K562 (cell line): ENCODE results near the gene GBP7. TPM values are rescaled to one million over a fixed set of nuclear protein-coding genes. Genes with fewer than 3 reads are reported as not detected.

Source experiments
- ATAC-seq: fragments of 200-7000 bp; cut with Tn5 transposase; 3 replicates; pipeline ENCODE4 v1.9.1; 2020; ENCODE audit warnings: moderate library complexity
- BruUV-seq: library from RNA; stranded (reverse); fragments of 400-500 nt; replicated peaks from 2 replicates; lab custom pipeline; 2021; lab: Mats Ljungman, UMichigan
- CTCF ChIA-PET: fragments of 300-600 bp; formaldehyde crosslinking; extraction: SDS; loops from one replicate; lab custom pipeline; 2021; ENCODE audit warnings: low intra/inter-chr PET ratio; lab: Yijun Ruan, JAX
- POLR2A ChIA-PET: fragments of 300-600, 350-650 bp; sonication (Branson Sonifier 250); formaldehyde crosslinking; extraction: SDS; loops from one replicate; lab custom pipeline; 2021; ENCODE audit warnings: antibody characterized with exemption, inconsistent platforms; lab: Yijun Ruan, JAX
- DNase-seq, 4 experiments: peaks; one replicate each; pipeline versions ENCODE4 v3.0.0 to v3.0.0-alpha.2; 2011 to 2018; ENCODE audit warnings: low spot score in 3 of 4, mixed read lengths in 3 of 4; ENCODE audit errors: extremely low read depth in 1 of 4
- FAIRE-seq: peaks from 2 replicates; lab custom pipeline; 2011; peaks lifted over from hg19 to GRCh38; lab: Jason Lieb, UNC
- H2AFZ ChIP-seq: 2 replicates; pipeline ENCODE4 v1.6.0; 2011; ENCODE audit warnings: low read depth, low read length, control low read depth, inconsistent platforms
- H3K27ac ChIP-seq: fragments of 200-600 bp; 3 replicates; pipeline ENCODE4 v1.8.0; 2011; ENCODE audit warnings: low read depth, mild to moderate bottlenecking, control low read depth, inconsistent platforms, low read length, moderate library complexity, mixed read lengths; ENCODE audit errors: extremely low read depth
- H3K27me3 ChIP-seq, 2 experiments: fragments of 300-600 bp in 1 of 2; 2 replicates in 1 of 2; 3 replicates in 1 of 2; pipeline versions ENCODE4 v1.6.0 to v1.8.0; 2011; ENCODE audit warnings: inconsistent platforms in 2 of 2, low read length in 2 of 2, mild to moderate bottlenecking in 1 of 2, mixed read lengths in 1 of 2, moderate library complexity in 1 of 2; ENCODE audit not compliant: control insufficient read depth in 2 of 2, insufficient read depth in 2 of 2
- H3K36me3 ChIP-seq: fragments of 300-600 bp; 3 replicates; pipeline ENCODE4 v1.8.0; 2011; ENCODE audit warnings: mild to moderate bottlenecking, low read length, inconsistent platforms; ENCODE audit not compliant: control insufficient read depth, insufficient read depth
- H3K4me1 ChIP-seq, 2 experiments: fragments of 200-600 bp in 1 of 2; replicated peaks in 1 of 2; 2 replicates in 1 of 2; 3 replicates in 1 of 2; pipeline versions ENCODE4 v1.5.1 to v1.8.0; 2011; ENCODE audit warnings: inconsistent platforms in 2 of 2, low read length in 2 of 2, mild to moderate bottlenecking in 1 of 2, mixed read lengths in 1 of 2, moderate library complexity in 1 of 2; ENCODE audit not compliant: control insufficient read depth in 2 of 2, insufficient read depth in 2 of 2
- H3K4me2 ChIP-seq: 2 replicates; pipeline ENCODE4 v1.6.1; 2011; ENCODE audit warnings: low read length, control low read depth, inconsistent platforms, mixed read lengths; ENCODE audit not compliant: insufficient read depth
- H3K4me3 ChIP-seq: fragments of 200-600 bp; sonication (generic), shearing (Covaris generic); 2 replicates; pipeline ENCODE4 v1.5.1; 2016; ENCODE audit warnings: control low read depth, inconsistent platforms
- H3K79me2 ChIP-seq: fragments of 200-600 bp; 3 replicates; pipeline ENCODE4 v1.8.0; 2011; ENCODE audit warnings: low read length, inconsistent platforms; ENCODE audit not compliant: control insufficient read depth, insufficient read depth
- H3K9ac ChIP-seq, 2 experiments: 2 replicates each; pipeline versions ENCODE4 v1.6.0 to v1.6.1; 2011; ENCODE audit warnings: low read depth in 2 of 2, low read length in 2 of 2, control low read depth in 1 of 2, inconsistent platforms in 1 of 2, mild to moderate bottlenecking in 1 of 2, mixed read lengths in 1 of 2; ENCODE audit not compliant: insufficient read depth in 1 of 2
- H3K9me1 ChIP-seq: one replicate; pipeline ENCODE4 v1.6.0; 2011; ENCODE audit warnings: inconsistent platforms, mild to moderate bottlenecking, low read length, moderate library complexity; ENCODE audit not compliant: control insufficient read depth, insufficient read depth
- H3K9me3 ChIP-seq: replicated peaks from 2 replicates; pipeline ENCODE4 v1.5.1; 2011; ENCODE audit warnings: low read depth, low read length, inconsistent platforms; ENCODE audit not compliant: control insufficient read depth, insufficient read depth
- H4K20me1 ChIP-seq: replicated peaks from 2 replicates; pipeline ENCODE4 v1.6.1; 2011; ENCODE audit warnings: low read length, inconsistent platforms, mixed read lengths; ENCODE audit not compliant: control insufficient read depth, insufficient read depth
- CEBPG ChIP-seq, 3 experiments: fragments of 200-800 bp in 1 of 3; sonication (Bioruptor generic) in 1 of 3; sonication (generic) in 1 of 3; formaldehyde crosslinking in 1 of 3; IDR thresholded peaks in 2 of 3; conservative IDR thresholded peaks in 1 of 3; 2 replicates each; pipeline versions ENCODE4 v1.6.1 to v1.8.0; 2016 to 2022; ENCODE audit warnings: missing compliant biosample characterization in 2 of 3, missing genetic modification characterization in 2 of 3, mild to moderate bottlenecking in 1 of 3, missing genetic modification reagents in 1 of 3
- DNMT1 ChIP-seq: fragments of 450-650 bp; IDR thresholded peaks from 2 replicates; pipeline ENCODE4 v1.6.1; 2016; ENCODE audit warnings: antibody characterized with exemption, mild to moderate bottlenecking
- HDAC8 ChIP-seq: fragments of 450-650 bp; IDR thresholded peaks from 2 replicates; pipeline ENCODE4 v1.6.1; 2016; ENCODE audit warnings: mild to moderate bottlenecking, missing genetic modification characterization, moderate library complexity, missing compliant biosample characterization
- HSF4 ChIP-seq: fragments of 250-450 bp; sonication (Bioruptor Pico); IDR thresholded peaks from 2 replicates; pipeline ENCODE4 v2.1.2; 2022; ENCODE audit warnings: mild to moderate bottlenecking, moderate library complexity, borderline replicate concordance
- KDM1A ChIP-seq, 2 experiments: fragments of 450-650 bp; IDR thresholded peaks; 2 replicates each; pipeline ENCODE4 v1.6.1; 2016; ENCODE audit warnings: mild to moderate bottlenecking in 2 of 2
- KLF10 ChIP-seq: fragments of 250-450 bp; sonication (Bioruptor Pico); IDR thresholded peaks from 2 replicates; pipeline ENCODE4 v1.6.1; 2021; ENCODE audit warnings: matching md5 sums
- MTA3 ChIP-seq: fragments of 450-650 bp; formaldehyde crosslinking; IDR thresholded peaks from 2 replicates; pipeline ENCODE4 v1.6.1; 2017; ENCODE audit warnings: mild to moderate bottlenecking, borderline replicate concordance
- NUFIP1 ChIP-seq: fragments of 450-650 bp; IDR thresholded peaks from 2 replicates; pipeline ENCODE4 v1.6.1; 2018; ENCODE audit not compliant: partially characterized antibody
- PHB2 ChIP-seq: fragments of 450-650 bp; IDR thresholded peaks from 2 replicates; pipeline ENCODE4 v1.6.1; 2017; ENCODE audit warnings: low read depth
- POLR3G ChIP-seq: IDR thresholded peaks from 2 replicates; pipeline ENCODE4 v1.6.1; 2011; ENCODE audit not compliant: insufficient read length, insufficient replicate concordance; ENCODE audit errors: extremely low read depth
- SPI1 ChIP-seq: IDR thresholded peaks from 2 replicates; pipeline ENCODE4 v1.6.1; 2011; ENCODE audit warnings: low read depth, low read length, control low read depth, borderline replicate concordance
- TCF7L2 ChIP-seq: fragments of 150-350 bp; IDR thresholded peaks from 2 replicates; pipeline ENCODE4 v1.6.1; 2016; ENCODE audit warnings: low read depth, mild to moderate bottlenecking, low read length, moderate library complexity
- U2AF2 ChIP-seq: fragments of 200-400 bp; formaldehyde crosslinking; optimal IDR thresholded peaks from 2 replicates; pipeline ENCODE3; 2017; ENCODE audit warnings: low read depth, mild to moderate bottlenecking, low read length
- ZC3H11A ChIP-seq: IDR thresholded peaks from 2 replicates; pipeline ENCODE4 v1.6.1; 2012; ENCODE audit warnings: low read depth, low read length, improper control_type of control experiment
- ZNF217 ChIP-seq: sonication (generic); formaldehyde crosslinking; IDR thresholded peaks from 2 replicates; pipeline ENCODE4 v1.8.0; 2022; ENCODE audit warnings: mild to moderate bottlenecking, missing genetic modification reagents
- ZNF24 ChIP-seq: fragments of 450-650 bp; IDR thresholded peaks from 2 replicates; pipeline ENCODE4 v1.6.1; 2016
- ZNF644 ChIP-seq: fragments of 200-800 bp; sonication (Bioruptor generic); IDR thresholded peaks from 2 replicates; pipeline ENCODE4 v1.6.1; 2016; ENCODE audit warnings: low read depth, missing genetic modification characterization, missing compliant biosample characterization
- ZNF766 ChIP-seq: fragments of 200-800 bp; sonication (Bioruptor generic); conservative IDR thresholded peaks from 2 replicates; pipeline ENCODE4 v1.6.1; 2016; ENCODE audit warnings: missing genetic modification characterization, missing compliant biosample characterization
- ZNF79 ChIP-seq: fragments of 250-450 bp; sonication (Bioruptor Pico); IDR thresholded peaks from 2 replicates; pipeline ENCODE4 v1.4.0; 2020; ENCODE audit warnings: low read depth, mild to moderate bottlenecking, moderate library complexity
- WGBS: fragments of 100-300 bp; shearing (Covaris generic); methylation state at CpG from one replicate; pipeline ENCODE4 v1.1.6; 2016; ENCODE audit warnings: low coverage, mixed read lengths; ENCODE audit not compliant: insufficient coverage; ENCODE audit errors: missing lambda C conversion rate; 5-methylcytosine and 5-hydroxymethylcytosine counted together
- in situ Hi-C: fragments of 300-500 bp; cut with MboI; formaldehyde crosslinking; loops from 4 replicates; pipeline ENCODE4 v1.15.0; 2018; ENCODE audit warnings: inconsistent platforms, mixed read lengths
- intact Hi-C: fragments of 100-400 bp; cut with micrococcal nuclease; formaldehyde crosslinking; loops from 2 replicates; pipeline ENCODE4 v1.14.2; 2022
- polyA plus RNA-seq, 8 experiments: library from polyadenylated mRNA; depleted of rRNA in 4 of 8; stranded (reverse) in 5 of 8; unstranded in 3 of 8; fragments of >200 nt; fragmentation: Nextera tagmentation in 2 of 8; fragmentation: Illumina TruSeq in 1 of 8; extraction: Ambion mirVana in 2 of 8; extraction: Trizol in 1 of 8; gene quantifications; 2 replicates each; pipeline versions ENCODE4 v1.2.1 to v1.2.3, GENCODE V29; 2011 to 2014; ENCODE audit warnings: inconsistent platforms in 1 of 8, missing spikeins in 1 of 8
- total RNA-seq, 7 experiments: library from RNA; depleted of rRNA in 6 of 7; stranded (reverse); fragments of >200 nt in 6 of 7; fragmentation: Illumina TruSeq in 2 of 7; extraction: Trizol in 2 of 7; gene quantifications; 2 replicates each; pipeline versions ENCODE4 v1.2.1 to v1.2.3, GENCODE V29; 2011 to 2021; ENCODE audit warnings: low replicate concordance in 1 of 7

GBP7 gene
- total and polyA plus RNA-seq, 9 of the 15 experiments (the other 6 are each of a cell fraction or from before 2014, with no cell fraction given), result 0.03 TPM; not detected in 8

- no peaks in the 10 kb centered on the region for H3K9me3 ChIP-seq
- H3K4me3 ChIP-seq, result no peak overlapping the region
- no peaks in the 10 kb centered on the region for H3K79me2 ChIP-seq
- in situ Hi-C loops (no loop called here), intact Hi-C loops (no loop called here)
- no peaks in the 10 kb centered on the region for H3K9me1 ChIP-seq
- ATAC-seq, result no peak
- BruUV-seq, result no TSS peak
- H3K27me3 ChIP-seq, result no peaks in the 10 kb centered on the region
- no peak overlapping the region for H3K9ac ChIP-seq
- no peaks in the 10 kb centered on the region for H3K4me1 ChIP-seq
- H3K27ac ChIP-seq, result no peak overlapping the region
- FAIRE-seq, result no peak
- no peak for DNase-seq
- H2AFZ ChIP-seq, result no peak overlapping the region
- ChIA-PET CTCF (no interaction called here), POLR2A (no interaction called here)
- no peaks in the 10 kb centered on the region for H4K20me1 ChIP-seq
- 0 out of 2 replicates have a peak, but pooled peaks have one; percentile 42 for TF ChIP-seq ZNF766 (CRISPR knock-in tag)
- no peak for TF ChIP-seq CEBPG (CRISPR knock-in tag; IDR thresholded peaks at IDR 0.05)
- no peak for TF ChIP-seq CEBPG (tag; conservative IDR thresholded peaks at IDR 0.05 in 1 of 2, IDR thresholded peaks at IDR 0.05 in 1 of 2)
- TF ChIP-seq SPI1, result peak; percentile 76
- no peaks in the 10 kb centered on the region for H3K36me3 ChIP-seq
- WGBS, result 8% methylated on average over 3 of the region's 3 CpGs
- no peak overlapping the region for H3K4me2 ChIP-seq
Measured at GRCh38 chr1:89206373-89206772, 30.6 kb upstream of the GBP7 start.

GRCh38 chr1:89203166-89203565, 27.4 kb upstream of the GBP7 start:
- in situ Hi-C loops, result no loop called here
- Histone ChIP-seq H3K27me3 (peaks cover 3 to 6% of the 10 kb centered on the region in 2 experiments; a peak in 2 of 5 replicates), H3K79me2 (no peaks in the 10 kb centered on the region), H3K9me3 (no peaks in the 10 kb centered on the region), H3K4me2 (no peak overlapping the region), H3K9me1 (no peaks in the 10 kb centered on the region), H3K4me3 (no peak overlapping the region), H3K9ac (no peak overlapping the region), H3K4me1 (no peaks in the 10 kb centered on the region), H4K20me1 (no peaks in the 10 kb centered on the region), H2AFZ (no peak overlapping the region), H3K36me3 (no peaks in the 10 kb centered on the region), H3K27ac (no peak overlapping the region)
- 0% methylated on average over 1 of the region's 1 CpG for WGBS
- BruUV-seq, result no TSS peak
- ATAC-seq, result no peak
- POLR2A ChIA-PET, result interaction anchor here (0.7 kb wide), 1 partner anchor 21 kb away, joined by 3 read pairs; no protein-coding TSS in a partner anchor
- intact Hi-C loops, result no loop called here
- CTCF ChIA-PET, result no interaction called here
- no peak for FAIRE-seq
- no peak for DNase-seq
- TF ChIP-seq HDAC8 (tag) (no peak), DNMT1 (no peak), ZNF644 (no peak), PHB2 (no peak), NUFIP1 (no peak), HSF4 (CRISPR knock-in tag) (no peak), KLF10 (CRISPR knock-in tag) (no peak), TCF7L2 (no peak), POLR3G (no peak), KDM1A (IDR thresholded peaks at IDR 0.05) (no peak), U2AF2 (no peak), MTA3 (no peak), ZNF24 (no peak), ZNF217 (CRISPR knock-in tag) (no peak), ZNF79 (CRISPR knock-in tag) (no peak), ZC3H11A (no peak)
